K562 (cell line): Measurements from ENCODE around the gene BEX3. TPM values are rescaled to one million over a fixed set of nuclear protein-coding genes. Genes with fewer than 3 reads are reported as not detected.

Experiments used
- CTBP1 ChIP-seq: fragments of 450-650 bp; IDR thresholded peaks from 2 replicates; pipeline ENCODE4 v1.6.1; 2016; ENCODE audit warnings: borderline replicate concordance
- EP300 ChIP-seq: IDR thresholded peaks from 2 replicates; pipeline ENCODE4 v1.6.1; 2012; ENCODE audit warnings: low read length, improper control_type of control experiment
- HNRNPH1 ChIP-seq: fragments of 200-400 bp; formaldehyde crosslinking; optimal IDR thresholded peaks from 2 replicates; pipeline ENCODE3; 2017; ENCODE audit warnings: low read depth, mild to moderate bottlenecking, low read length, moderate library complexity
- L3MBTL2 ChIP-seq: fragments of 450-650 bp; IDR thresholded peaks from 2 replicates; pipeline ENCODE4 v1.6.1; 2016; ENCODE audit warnings: mild to moderate bottlenecking, moderate library complexity
- RAD21 ChIP-seq, 2 experiments: fragments of 250-450 bp in 1 of 2; fragments of 450-650 bp in 1 of 2; sonication (Bioruptor Pico) in 1 of 2; formaldehyde crosslinking in 1 of 2; IDR thresholded peaks in 1 of 2; conservative IDR thresholded peaks in 1 of 2; 2 replicates each; pipeline versions ENCODE4 v1.4.0 to v1.8.0; 2020 to 2022; ENCODE audit warnings: mild to moderate bottlenecking in 2 of 2, moderate library complexity in 1 of 2
- REST ChIP-seq, 2 experiments: fragments of 450-650 bp; formaldehyde crosslinking in 1 of 2; IDR thresholded peaks; 2 replicates each; pipeline versions ENCODE4 v1.4.0 to v1.6.1; 2014 to 2020; ENCODE audit warnings: mild to moderate bottlenecking in 2 of 2, borderline replicate concordance in 1 of 2, low read depth in 1 of 2
- SMARCA5 ChIP-seq: fragments of 450-650 bp; IDR thresholded peaks from 2 replicates; pipeline ENCODE4 v1.6.1; 2016
- SNIP1 ChIP-seq: fragments of 450-650 bp; IDR thresholded peaks from 2 replicates; pipeline ENCODE4 v1.7.1; 2017; ENCODE audit warnings: low read depth, mild to moderate bottlenecking
- polyA plus RNA-seq, 8 experiments: library from polyadenylated mRNA; depleted of rRNA in 4 of 8; stranded (reverse) in 5 of 8; unstranded in 3 of 8; fragments of >200 nt; fragmentation: Nextera tagmentation in 2 of 8; fragmentation: Illumina TruSeq in 1 of 8; extraction: Ambion mirVana in 2 of 8; extraction: Trizol in 1 of 8; gene quantifications; 2 replicates each; pipeline versions ENCODE4 v1.2.1 to v1.2.3, GENCODE V29; 2011 to 2014; ENCODE audit warnings: inconsistent platforms in 1 of 8, missing spikeins in 1 of 8
- total RNA-seq, 7 experiments: library from RNA; depleted of rRNA in 6 of 7; stranded (reverse); fragments of >200 nt in 6 of 7; fragmentation: Illumina TruSeq in 2 of 7; extraction: Trizol in 2 of 7; gene quantifications; 2 replicates each; pipeline versions ENCODE4 v1.2.1 to v1.2.3, GENCODE V29; 2011 to 2021; ENCODE audit warnings: low replicate concordance in 1 of 7
- TF ChIP-seq, protein P1 (sequence below), 3 experiments: IDR thresholded peaks in 2 of 3; conservative IDR thresholded peaks in 1 of 3; 2 replicates each; pipeline ENCODE4 v1.5.1; 2011 to 2012; ENCODE audit warnings: low read length in 3 of 3, mild to moderate bottlenecking in 3 of 3, control low read depth in 2 of 3, improper control_type of control experiment in 1 of 3, inconsistent platforms in 1 of 3, low read depth in 1 of 3, mixed read lengths in 1 of 3, moderate library complexity in 1 of 3; ENCODE audit not compliant: insufficient read depth in 2 of 3
- TF ChIP-seq, protein P2 (sequence below): fragments of 450-650 bp; formaldehyde crosslinking; IDR thresholded peaks from 2 replicates; pipeline ENCODE4 v1.4.0; 2022; ENCODE audit warnings: missing genetic modification characterization
- TF ChIP-seq, protein P3 (sequence below): sonication (generic); formaldehyde crosslinking; IDR thresholded peaks from 2 replicates; pipeline ENCODE4 v1.8.0; 2023; ENCODE audit warnings: missing genetic modification reagents, mild to moderate bottlenecking, borderline replicate concordance

The BEX3 gene
- total and polyA plus RNA-seq, 9 of the 15 experiments (the other 6 are each of a cell fraction or from before 2014, with no cell fraction given) = 0.21 to 0.47 TPM; not detected in 7

GRCh38 chrX:103343105-103343504 lies 33.2 kb upstream of the BEX3 start (continued):
- TF ChIP-seq, protein P1, sequence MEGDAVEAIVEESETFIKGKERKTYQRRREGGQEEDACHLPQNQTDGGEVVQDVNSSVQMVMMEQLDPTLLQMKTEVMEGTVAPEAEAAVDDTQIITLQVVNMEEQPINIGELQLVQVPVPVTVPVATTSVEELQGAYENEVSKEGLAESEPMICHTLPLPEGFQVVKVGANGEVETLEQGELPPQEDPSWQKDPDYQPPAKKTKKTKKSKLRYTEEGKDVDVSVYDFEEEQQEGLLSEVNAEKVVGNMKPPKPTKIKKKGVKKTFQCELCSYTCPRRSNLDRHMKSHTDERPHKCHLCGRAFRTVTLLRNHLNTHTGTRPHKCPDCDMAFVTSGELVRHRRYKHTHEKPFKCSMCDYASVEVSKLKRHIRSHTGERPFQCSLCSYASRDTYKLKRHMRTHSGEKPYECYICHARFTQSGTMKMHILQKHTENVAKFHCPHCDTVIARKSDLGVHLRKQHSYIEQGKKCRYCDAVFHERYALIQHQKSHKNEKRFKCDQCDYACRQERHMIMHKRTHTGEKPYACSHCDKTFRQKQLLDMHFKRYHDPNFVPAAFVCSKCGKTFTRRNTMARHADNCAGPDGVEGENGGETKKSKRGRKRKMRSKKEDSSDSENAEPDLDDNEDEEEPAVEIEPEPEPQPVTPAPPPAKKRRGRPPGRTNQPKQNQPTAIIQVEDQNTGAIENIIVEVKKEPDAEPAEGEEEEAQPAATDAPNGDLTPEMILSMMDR (IDR thresholded peaks at IDR 0.05 in 2 of 3, conservative IDR thresholded peaks at IDR 0.05 in 1 of 3; ENCODE audit: insufficient read depth in 2 of 3, low read depth in 1 of 3, low read length in 3 of 3) = peak; percentile 41 to 62 (median 58); a peak in 5 of 6 replicates
- peak; percentile 49 to 69 for TF ChIP-seq RAD21 (CRISPR knock-in tag; conservative IDR thresholded peaks at IDR 0.05 in 1 of 2, IDR thresholded peaks at IDR 0.05 in 1 of 2)
- TF ChIP-seq, protein P2, sequence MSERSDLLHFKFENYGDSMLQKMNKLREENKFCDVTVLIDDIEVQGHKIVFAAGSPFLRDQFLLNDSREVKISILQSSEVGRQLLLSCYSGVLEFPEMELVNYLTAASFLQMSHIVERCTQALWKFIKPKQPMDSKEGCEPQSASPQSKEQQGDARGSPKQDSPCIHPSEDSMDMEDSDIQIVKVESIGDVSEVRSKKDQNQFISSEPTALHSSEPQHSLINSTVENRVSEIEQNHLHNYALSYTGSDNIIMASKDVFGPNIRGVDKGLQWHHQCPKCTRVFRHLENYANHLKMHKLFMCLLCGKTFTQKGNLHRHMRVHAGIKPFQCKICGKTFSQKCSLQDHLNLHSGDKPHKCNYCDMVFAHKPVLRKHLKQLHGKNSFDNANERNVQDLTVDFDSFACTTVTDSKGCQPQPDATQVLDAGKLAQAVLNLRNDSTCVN (CRISPR knock-in tag) = no peak
- TF ChIP-seq REST (IDR thresholded peaks at IDR 0.05; ENCODE audit: borderline replicate concordance) = peak; percentile 40; the same call in 1 of the 2 replicates
- TF ChIP-seq REST (CRISPR knock-in tag; IDR thresholded peaks at IDR 0.05; ENCODE audit: low read depth) = no peak
- no peak for TF ChIP-seq EP300
- no peak for TF ChIP-seq L3MBTL2
- no peak for TF ChIP-seq SNIP1
- TF ChIP-seq, protein P3, sequence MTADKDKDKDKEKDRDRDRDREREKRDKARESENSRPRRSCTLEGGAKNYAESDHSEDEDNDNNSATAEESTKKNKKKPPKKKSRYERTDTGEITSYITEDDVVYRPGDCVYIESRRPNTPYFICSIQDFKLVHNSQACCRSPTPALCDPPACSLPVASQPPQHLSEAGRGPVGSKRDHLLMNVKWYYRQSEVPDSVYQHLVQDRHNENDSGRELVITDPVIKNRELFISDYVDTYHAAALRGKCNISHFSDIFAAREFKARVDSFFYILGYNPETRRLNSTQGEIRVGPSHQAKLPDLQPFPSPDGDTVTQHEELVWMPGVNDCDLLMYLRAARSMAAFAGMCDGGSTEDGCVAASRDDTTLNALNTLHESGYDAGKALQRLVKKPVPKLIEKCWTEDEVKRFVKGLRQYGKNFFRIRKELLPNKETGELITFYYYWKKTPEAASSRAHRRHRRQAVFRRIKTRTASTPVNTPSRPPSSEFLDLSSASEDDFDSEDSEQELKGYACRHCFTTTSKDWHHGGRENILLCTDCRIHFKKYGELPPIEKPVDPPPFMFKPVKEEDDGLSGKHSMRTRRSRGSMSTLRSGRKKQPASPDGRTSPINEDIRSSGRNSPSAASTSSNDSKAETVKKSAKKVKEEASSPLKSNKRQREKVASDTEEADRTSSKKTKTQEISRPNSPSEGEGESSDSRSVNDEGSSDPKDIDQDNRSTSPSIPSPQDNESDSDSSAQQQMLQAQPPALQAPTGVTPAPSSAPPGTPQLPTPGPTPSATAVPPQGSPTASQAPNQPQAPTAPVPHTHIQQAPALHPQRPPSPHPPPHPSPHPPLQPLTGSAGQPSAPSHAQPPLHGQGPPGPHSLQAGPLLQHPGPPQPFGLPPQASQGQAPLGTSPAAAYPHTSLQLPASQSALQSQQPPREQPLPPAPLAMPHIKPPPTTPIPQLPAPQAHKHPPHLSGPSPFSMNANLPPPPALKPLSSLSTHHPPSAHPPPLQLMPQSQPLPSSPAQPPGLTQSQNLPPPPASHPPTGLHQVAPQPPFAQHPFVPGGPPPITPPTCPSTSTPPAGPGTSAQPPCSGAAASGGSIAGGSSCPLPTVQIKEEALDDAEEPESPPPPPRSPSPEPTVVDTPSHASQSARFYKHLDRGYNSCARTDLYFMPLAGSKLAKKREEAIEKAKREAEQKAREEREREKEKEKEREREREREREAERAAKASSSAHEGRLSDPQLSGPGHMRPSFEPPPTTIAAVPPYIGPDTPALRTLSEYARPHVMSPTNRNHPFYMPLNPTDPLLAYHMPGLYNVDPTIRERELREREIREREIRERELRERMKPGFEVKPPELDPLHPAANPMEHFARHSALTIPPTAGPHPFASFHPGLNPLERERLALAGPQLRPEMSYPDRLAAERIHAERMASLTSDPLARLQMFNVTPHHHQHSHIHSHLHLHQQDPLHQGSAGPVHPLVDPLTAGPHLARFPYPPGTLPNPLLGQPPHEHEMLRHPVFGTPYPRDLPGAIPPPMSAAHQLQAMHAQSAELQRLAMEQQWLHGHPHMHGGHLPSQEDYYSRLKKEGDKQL (CRISPR knock-in tag) = no peak
- no peak for TF ChIP-seq HNRNPH1
- no peak for TF ChIP-seq CTBP1
- no peak for TF ChIP-seq SMARCA5
